Measurements from ENCODE around the gene CARD10. TPM values are rescaled to one million over a fixed set of nuclear protein-coding genes. Genes with fewer than 3 reads are reported as not detected.
"Not testable (repeated sequence)": the region's sequence is repeated elsewhere in the genome, so short reads cannot be mapped to it uniquely, and the experiment has no call there.

Gene CARD10
- total RNA-seq, 1 experiment from 2014 or later: 17.7 TPM

DNA sequence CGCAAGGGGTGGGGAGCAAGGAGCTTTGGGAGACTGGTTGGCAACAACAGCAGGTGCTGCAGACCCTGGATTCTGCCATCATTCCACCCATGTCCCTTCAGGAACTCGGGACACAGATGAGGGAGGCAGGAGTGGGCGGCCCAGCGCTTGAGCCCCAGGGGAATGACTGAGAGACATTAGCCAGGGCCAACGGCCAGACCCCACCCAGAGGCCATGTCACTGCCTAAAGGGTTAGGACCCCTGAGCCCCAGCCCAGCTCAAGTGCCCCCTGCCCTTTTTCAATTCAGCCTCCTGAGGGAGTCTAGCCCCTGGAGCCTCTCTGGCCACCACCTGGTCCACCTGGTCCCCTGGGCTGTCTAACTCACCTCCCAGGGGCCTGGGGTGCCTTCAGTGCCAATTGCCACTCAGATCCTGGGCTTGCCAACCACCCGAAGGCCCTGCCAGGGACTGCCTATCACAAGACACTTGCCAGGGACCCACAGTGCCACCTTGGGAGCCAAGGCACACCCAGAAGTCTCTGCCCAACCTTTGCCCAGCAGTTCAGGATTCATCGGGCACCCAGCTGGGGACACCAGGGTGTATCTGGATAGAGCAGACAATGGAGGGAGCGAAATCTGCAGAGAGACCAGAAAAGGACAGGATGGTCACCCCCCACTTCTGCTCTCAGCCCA, 49.7 kb downstream of the CARD10 start:
- no peaks in the 10 kb centered on the region for H3K9me3 ChIP-seq (ENCODE audit: control insufficient read depth, low read depth, low read length)
- TF ChIP-seq, protein P1, sequence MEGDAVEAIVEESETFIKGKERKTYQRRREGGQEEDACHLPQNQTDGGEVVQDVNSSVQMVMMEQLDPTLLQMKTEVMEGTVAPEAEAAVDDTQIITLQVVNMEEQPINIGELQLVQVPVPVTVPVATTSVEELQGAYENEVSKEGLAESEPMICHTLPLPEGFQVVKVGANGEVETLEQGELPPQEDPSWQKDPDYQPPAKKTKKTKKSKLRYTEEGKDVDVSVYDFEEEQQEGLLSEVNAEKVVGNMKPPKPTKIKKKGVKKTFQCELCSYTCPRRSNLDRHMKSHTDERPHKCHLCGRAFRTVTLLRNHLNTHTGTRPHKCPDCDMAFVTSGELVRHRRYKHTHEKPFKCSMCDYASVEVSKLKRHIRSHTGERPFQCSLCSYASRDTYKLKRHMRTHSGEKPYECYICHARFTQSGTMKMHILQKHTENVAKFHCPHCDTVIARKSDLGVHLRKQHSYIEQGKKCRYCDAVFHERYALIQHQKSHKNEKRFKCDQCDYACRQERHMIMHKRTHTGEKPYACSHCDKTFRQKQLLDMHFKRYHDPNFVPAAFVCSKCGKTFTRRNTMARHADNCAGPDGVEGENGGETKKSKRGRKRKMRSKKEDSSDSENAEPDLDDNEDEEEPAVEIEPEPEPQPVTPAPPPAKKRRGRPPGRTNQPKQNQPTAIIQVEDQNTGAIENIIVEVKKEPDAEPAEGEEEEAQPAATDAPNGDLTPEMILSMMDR (conservative IDR thresholded peaks at IDR 0.05): no peak
- no peaks in the 10 kb centered on the region for H3K79me1 ChIP-seq (ENCODE audit: insufficient read depth, low read depth, low read length, poor library complexity, severe bottlenecking)
- no peaks in the 10 kb centered on the region for H3K27me3 ChIP-seq (ENCODE audit: insufficient read depth, low read length)
- no peak overlapping the region for H3K27ac ChIP-seq (ENCODE audit: insufficient read length, low read depth, low read length)
- H2BK12ac ChIP-seq (ENCODE audit: insufficient read length, low read depth, low read length): no peak overlapping the region
- no peak overlapping the region for H3K9ac ChIP-seq (ENCODE audit: extremely low read depth, insufficient read length, low read length)
- H3K4me3 Mint-ChIP-seq: no peak overlapping the region
- no peaks in the 10 kb centered on the region for H3K79me2 ChIP-seq (ENCODE audit: insufficient read depth, low read length)
- no peak overlapping the region for H2BK5ac ChIP-seq (ENCODE audit: insufficient read length, low read length)
- no CpG with 5 or more reads among the region's 8 CpGs for WGBS (ENCODE audit: extremely low coverage, insufficient read length, low lambda C conversion rate)
- no peak overlapping the region for H4K5ac ChIP-seq (ENCODE audit: insufficient read length, low read depth, low read length)
- H3K23ac ChIP-seq (ENCODE audit: insufficient read length, low read depth, low read length): no peak overlapping the region
- H4K8ac ChIP-seq (replicated peaks; ENCODE audit: insufficient read length, low read depth, low read length): no peak overlapping the region
- H3K18ac ChIP-seq (ENCODE audit: insufficient read length, low read depth, low read length): no peak overlapping the region
- H2AK5ac ChIP-seq (ENCODE audit: insufficient read length, low read length): no peak overlapping the region
- H3K4me1 Mint-ChIP-seq: peaks cover 0 to 22% of the 10 kb centered on the region in 2 experiments; a peak in 2 of 4 replicates
- no peak overlapping the region for H2AFZ ChIP-seq (ENCODE audit: low read length)
- no peak overlapping the region for H4K91ac ChIP-seq (ENCODE audit: insufficient read length, low read depth, low read length)
- H3K9me3 Mint-ChIP-seq: no peaks in the 10 kb centered on the region
- no peaks in the 10 kb centered on the region for H3K23me2 ChIP-seq (ENCODE audit: insufficient read length, low read depth, low read length, poor library complexity, severe bottlenecking)
- no peak overlapping the region for H3K4ac ChIP-seq (ENCODE audit: low read depth, low read length)
- no peaks in the 10 kb centered on the region; the same call in 1 of the 2 replicates for H3K4me1 ChIP-seq (ENCODE audit: insufficient read depth, low read length)
- H2BK15ac ChIP-seq (ENCODE audit: low read depth, low read length): no peak overlapping the region
- H3K36me3 Mint-ChIP-seq (ENCODE audit: insufficient read depth in 1 of 3, low read depth in 3 of 3): no peaks in the 10 kb centered on the region
- no peak overlapping the region for H3K4me2 ChIP-seq (ENCODE audit: insufficient read depth, insufficient read length, low read length)
- H2BK20ac ChIP-seq (ENCODE audit: low read depth, low read length, poor library complexity, severe bottlenecking): no peak overlapping the region
- no peaks in the 10 kb centered on the region for H4K20me1 ChIP-seq (ENCODE audit: control insufficient read depth, insufficient read depth, insufficient read length)
- peaks cover 25% of the 10 kb centered on the region for H3K27me3 Mint-ChIP-seq (ENCODE audit: low read depth)
- H3K14ac ChIP-seq (ENCODE audit: insufficient read depth, low read length): no peak overlapping the region; the same call in 1 of the 2 replicates
- no peak overlapping the region for H3K56ac ChIP-seq (ENCODE audit: insufficient read length, low read depth, low read length)
- no peak overlapping the region for H3T11ph ChIP-seq (ENCODE audit: low read length)
- H3K27ac Mint-ChIP-seq: no peak overlapping the region
- no peak overlapping the region for H2BK120ac ChIP-seq (ENCODE audit: low read depth, low read length, poor library complexity, severe bottlenecking)
- no peak for DNase-seq

- H3K56ac ChIP-seq (ENCODE audit: insufficient read length, low read depth, low read length); H3K36me3 Mint-ChIP-seq (ENCODE audit: insufficient read depth in 1 of 3, low read depth in 3 of 3); H3K9ac ChIP-seq (ENCODE audit: extremely low read depth, insufficient read length, low read length); H3K4me2 ChIP-seq (ENCODE audit: insufficient read depth, insufficient read length, low read length); H2BK12ac ChIP-seq (ENCODE audit: insufficient read length, low read depth, low read length); H3T11ph ChIP-seq (ENCODE audit: low read length); H3K27ac Mint-ChIP-seq; H3K79me2 ChIP-seq (ENCODE audit: insufficient read depth, low read length); H3K18ac ChIP-seq (ENCODE audit: insufficient read length, low read depth, low read length); H3K27ac ChIP-seq (ENCODE audit: insufficient read length, low read depth, low read length); H3K23ac ChIP-seq (ENCODE audit: insufficient read length, low read depth, low read length); H3K4me1 ChIP-seq (ENCODE audit: insufficient read depth, low read length); H4K5ac ChIP-seq (ENCODE audit: insufficient read length, low read depth, low read length); H3K4ac ChIP-seq (ENCODE audit: low read depth, low read length); H2AK5ac ChIP-seq (ENCODE audit: insufficient read length, low read length); H2BK120ac ChIP-seq (ENCODE audit: low read depth, low read length, poor library complexity, severe bottlenecking); H2BK5ac ChIP-seq (ENCODE audit: insufficient read length, low read length); H3K9me3 Mint-ChIP-seq; H3K79me1 ChIP-seq (ENCODE audit: insufficient read depth, low read depth, low read length, poor library complexity, severe bottlenecking); H2BK15ac ChIP-seq (ENCODE audit: low read depth, low read length); DNase-seq; H4K20me1 ChIP-seq (ENCODE audit: control insufficient read depth, insufficient read depth, insufficient read length); H2AFZ ChIP-seq (ENCODE audit: low read length); H4K8ac ChIP-seq (replicated peaks; ENCODE audit: insufficient read length, low read depth, low read length); H3K23me2 ChIP-seq (ENCODE audit: insufficient read length, low read depth, low read length, poor library complexity, severe bottlenecking); H4K91ac ChIP-seq (ENCODE audit: insufficient read length, low read depth, low read length); H3K9me3 ChIP-seq (ENCODE audit: control insufficient read depth, low read depth, low read length); H3K14ac ChIP-seq (ENCODE audit: insufficient read depth, low read length); H2BK20ac ChIP-seq (ENCODE audit: low read depth, low read length, poor library complexity, severe bottlenecking); H3K27me3 ChIP-seq (ENCODE audit: insufficient read depth, low read length): not testable (repeated sequence)
- WGBS (ENCODE audit: extremely low coverage, insufficient read length, low lambda C conversion rate): no CpG with 5 or more reads among the region's 14 CpGs
- H3K4me3 Mint-ChIP-seq: peak overlapping the region in 1 of 2 experiments; percentile 18; a peak in 1 of 5 replicates
- peaks cover 25% of the 10 kb centered on the region for H3K27me3 Mint-ChIP-seq (ENCODE audit: low read depth)
- H3K4me1 Mint-ChIP-seq: peaks cover 0 to 20% of the 10 kb centered on the region in 2 experiments; a peak in 2 of 4 replicates
These were observed 51.0 kb downstream of the CARD10 start for GRCh38 chr22:37468201-37468695.
